Erythroblast (primary cell): ENCODE data around the gene RPL35.

Experiments
- GATA1 ChIP-seq: IDR thresholded peaks from 2 replicates; pipeline ENCODE4 v1.6.1; 2011; ENCODE audit warnings: low read depth, mild to moderate bottlenecking, control low read depth, low read length, moderate library complexity
- POLR2A ChIP-seq: IDR thresholded peaks from 2 replicates; pipeline ENCODE4 v1.6.1; 2011; ENCODE audit warnings: mild to moderate bottlenecking, low read length

GRCh38 chr9:124886461-124886860 lies 24.7 kb upstream of the RPL35 start:
- TF ChIP-seq POLR2A (no peak), GATA1 (no peak)
